Measurements from ENCODE around the gene RHOA. TPM values are rescaled to one million over a fixed set of nuclear protein-coding genes. Genes with fewer than 3 reads are reported as not detected.

The RHOA gene
- total and polyA plus RNA-seq, 2 of the 13 experiments (the other 11 are each of a cell fraction or from before 2014, with no cell fraction given) = 131 to 177 TPM

DNA sequence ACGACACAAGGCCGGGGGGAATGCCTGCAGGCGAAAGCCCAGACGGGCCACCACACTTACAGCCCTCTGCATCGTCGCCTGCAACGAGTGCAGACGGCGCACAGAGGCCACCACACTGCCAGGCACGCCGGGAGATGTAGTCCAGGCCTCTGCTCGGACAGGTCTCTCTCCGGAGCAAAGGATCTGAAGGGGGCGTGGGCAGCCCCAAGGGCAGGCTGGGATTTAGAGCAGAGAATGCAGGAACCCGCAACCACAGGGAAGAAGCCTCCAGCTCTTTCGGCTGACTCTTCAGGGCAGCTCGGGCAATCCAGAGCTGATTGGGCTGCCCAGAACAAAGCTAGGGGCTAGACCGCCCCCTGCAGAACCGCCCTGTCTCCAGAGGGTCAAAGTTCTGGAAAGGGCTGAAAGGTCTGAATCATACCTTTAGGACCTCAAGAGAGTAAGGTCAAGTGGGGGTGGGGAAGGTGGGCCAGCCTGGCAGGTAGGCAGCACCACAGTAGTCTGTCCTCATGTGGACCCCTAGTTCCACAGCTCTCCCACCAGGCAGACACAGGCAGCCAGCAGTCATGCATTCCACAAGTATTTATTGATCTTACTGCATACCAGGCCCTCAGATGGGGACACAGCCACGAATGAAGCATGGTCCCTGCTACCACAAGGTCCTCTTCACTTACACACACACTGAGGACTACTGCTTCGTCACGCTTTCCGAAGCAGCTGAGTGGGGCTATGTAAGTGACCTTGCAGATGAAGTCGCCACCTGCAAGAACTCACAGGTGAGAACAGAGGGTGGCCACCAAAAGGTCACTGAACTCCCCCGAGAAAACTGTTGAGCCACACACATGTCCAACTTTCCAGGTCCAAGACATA is 10.8 kb upstream of the RHOA start, which contains the start of gene AMT (continued):
- TF ChIP-seq, protein P1, sequence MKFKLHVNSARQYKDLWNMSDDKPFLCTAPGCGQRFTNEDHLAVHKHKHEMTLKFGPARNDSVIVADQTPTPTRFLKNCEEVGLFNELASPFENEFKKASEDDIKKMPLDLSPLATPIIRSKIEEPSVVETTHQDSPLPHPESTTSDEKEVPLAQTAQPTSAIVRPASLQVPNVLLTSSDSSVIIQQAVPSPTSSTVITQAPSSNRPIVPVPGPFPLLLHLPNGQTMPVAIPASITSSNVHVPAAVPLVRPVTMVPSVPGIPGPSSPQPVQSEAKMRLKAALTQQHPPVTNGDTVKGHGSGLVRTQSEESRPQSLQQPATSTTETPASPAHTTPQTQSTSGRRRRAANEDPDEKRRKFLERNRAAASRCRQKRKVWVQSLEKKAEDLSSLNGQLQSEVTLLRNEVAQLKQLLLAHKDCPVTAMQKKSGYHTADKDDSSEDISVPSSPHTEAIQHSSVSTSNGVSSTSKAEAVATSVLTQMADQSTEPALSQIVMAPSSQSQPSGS (CRISPR knock-in tag; IDR thresholded peaks at IDR 0.05) = no peak
- no peak for TF ChIP-seq ZNF7 (CRISPR knock-in tag; IDR thresholded peaks at IDR 0.05)
- no peak for TF ChIP-seq ERF (CRISPR knock-in tag; IDR thresholded peaks at IDR 0.05)
- TF ChIP-seq, protein P2, sequence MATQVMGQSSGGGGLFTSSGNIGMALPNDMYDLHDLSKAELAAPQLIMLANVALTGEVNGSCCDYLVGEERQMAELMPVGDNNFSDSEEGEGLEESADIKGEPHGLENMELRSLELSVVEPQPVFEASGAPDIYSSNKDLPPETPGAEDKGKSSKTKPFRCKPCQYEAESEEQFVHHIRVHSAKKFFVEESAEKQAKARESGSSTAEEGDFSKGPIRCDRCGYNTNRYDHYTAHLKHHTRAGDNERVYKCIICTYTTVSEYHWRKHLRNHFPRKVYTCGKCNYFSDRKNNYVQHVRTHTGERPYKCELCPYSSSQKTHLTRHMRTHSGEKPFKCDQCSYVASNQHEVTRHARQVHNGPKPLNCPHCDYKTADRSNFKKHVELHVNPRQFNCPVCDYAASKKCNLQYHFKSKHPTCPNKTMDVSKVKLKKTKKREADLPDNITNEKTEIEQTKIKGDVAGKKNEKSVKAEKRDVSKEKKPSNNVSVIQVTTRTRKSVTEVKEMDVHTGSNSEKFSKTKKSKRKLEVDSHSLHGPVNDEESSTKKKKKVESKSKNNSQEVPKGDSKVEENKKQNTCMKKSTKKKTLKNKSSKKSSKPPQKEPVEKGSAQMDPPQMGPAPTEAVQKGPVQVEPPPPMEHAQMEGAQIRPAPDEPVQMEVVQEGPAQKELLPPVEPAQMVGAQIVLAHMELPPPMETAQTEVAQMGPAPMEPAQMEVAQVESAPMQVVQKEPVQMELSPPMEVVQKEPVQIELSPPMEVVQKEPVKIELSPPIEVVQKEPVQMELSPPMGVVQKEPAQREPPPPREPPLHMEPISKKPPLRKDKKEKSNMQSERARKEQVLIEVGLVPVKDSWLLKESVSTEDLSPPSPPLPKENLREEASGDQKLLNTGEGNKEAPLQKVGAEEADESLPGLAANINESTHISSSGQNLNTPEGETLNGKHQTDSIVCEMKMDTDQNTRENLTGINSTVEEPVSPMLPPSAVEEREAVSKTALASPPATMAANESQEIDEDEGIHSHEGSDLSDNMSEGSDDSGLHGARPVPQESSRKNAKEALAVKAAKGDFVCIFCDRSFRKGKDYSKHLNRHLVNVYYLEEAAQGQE (IDR thresholded peaks at IDR 0.05; ENCODE audit: borderline replicate concordance in 1 of 2, low read depth in 1 of 2, low read length in 2 of 2) = no peak; a peak in 1 of 4 replicates
- peak; percentile 82 for TF ChIP-seq SAP130 (CRISPR knock-in tag; IDR thresholded peaks at IDR 0.05; ENCODE audit: low read depth)
- no peak for TF ChIP-seq RFXANK (CRISPR knock-in tag; IDR thresholded peaks at IDR 0.05)
- TF ChIP-seq, protein P3, sequence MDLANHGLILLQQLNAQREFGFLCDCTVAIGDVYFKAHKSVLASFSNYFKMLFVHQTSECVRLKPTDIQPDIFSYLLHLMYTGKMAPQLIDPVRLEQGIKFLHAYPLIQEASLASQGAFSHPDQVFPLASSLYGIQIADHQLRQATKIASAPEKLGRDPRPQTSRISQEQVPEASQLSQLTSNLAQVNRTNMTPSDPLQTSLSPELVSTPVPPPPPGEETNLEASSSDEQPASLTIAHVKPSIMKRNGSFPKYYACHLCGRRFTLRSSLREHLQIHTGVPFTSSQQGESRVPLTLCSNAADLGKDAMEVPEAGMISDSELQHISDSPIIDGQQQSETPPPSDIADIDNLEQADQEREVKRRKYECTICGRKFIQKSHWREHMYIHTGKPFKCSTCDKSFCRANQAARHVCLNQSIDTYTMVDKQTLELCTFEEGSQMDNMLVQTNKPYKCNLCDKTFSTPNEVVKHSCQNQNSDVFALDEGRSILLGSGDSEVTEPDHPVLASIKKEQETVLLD (CRISPR knock-in tag; IDR thresholded peaks at IDR 0.05; ENCODE audit: low read depth) = no peak
- TF ChIP-seq ZNF350 (CRISPR knock-in tag; IDR thresholded peaks at IDR 0.05; ENCODE audit: borderline replicate concordance, low read depth) = peak; percentile 57; the same call in 1 of the 2 replicates
- TF ChIP-seq DNMT1 (CRISPR knock-in tag; IDR thresholded peaks at IDR 0.05) = no peak
- no peak for TF ChIP-seq MIER2 (CRISPR knock-in tag; IDR thresholded peaks at IDR 0.05)
- peak; percentile 55; the same call in 1 of the 2 replicates for TF ChIP-seq ZNF264 (CRISPR knock-in tag; IDR thresholded peaks at IDR 0.05)
- no peak for TF ChIP-seq HDAC6 (IDR thresholded peaks at IDR 0.05; ENCODE audit: low read depth, low read length)
- TF ChIP-seq ZNF607 (CRISPR knock-in tag; IDR thresholded peaks at IDR 0.05; ENCODE audit: borderline replicate concordance) = no peak
- TF ChIP-seq ZNF644 (CRISPR knock-in tag; IDR thresholded peaks at IDR 0.05; ENCODE audit: low read depth) = no peak
- TF ChIP-seq ZNF510 (CRISPR knock-in tag; IDR thresholded peaks at IDR 0.05; ENCODE audit: low read depth) = no peak
- TF ChIP-seq NFYB (CRISPR knock-in tag; IDR thresholded peaks at IDR 0.05) = no peak
- TF ChIP-seq ZNF34 (CRISPR knock-in tag; IDR thresholded peaks at IDR 0.05; ENCODE audit: borderline replicate concordance) = 0 out of 2 replicates have a peak, but pooled peaks have one; percentile 77
- TF ChIP-seq, protein P4, sequence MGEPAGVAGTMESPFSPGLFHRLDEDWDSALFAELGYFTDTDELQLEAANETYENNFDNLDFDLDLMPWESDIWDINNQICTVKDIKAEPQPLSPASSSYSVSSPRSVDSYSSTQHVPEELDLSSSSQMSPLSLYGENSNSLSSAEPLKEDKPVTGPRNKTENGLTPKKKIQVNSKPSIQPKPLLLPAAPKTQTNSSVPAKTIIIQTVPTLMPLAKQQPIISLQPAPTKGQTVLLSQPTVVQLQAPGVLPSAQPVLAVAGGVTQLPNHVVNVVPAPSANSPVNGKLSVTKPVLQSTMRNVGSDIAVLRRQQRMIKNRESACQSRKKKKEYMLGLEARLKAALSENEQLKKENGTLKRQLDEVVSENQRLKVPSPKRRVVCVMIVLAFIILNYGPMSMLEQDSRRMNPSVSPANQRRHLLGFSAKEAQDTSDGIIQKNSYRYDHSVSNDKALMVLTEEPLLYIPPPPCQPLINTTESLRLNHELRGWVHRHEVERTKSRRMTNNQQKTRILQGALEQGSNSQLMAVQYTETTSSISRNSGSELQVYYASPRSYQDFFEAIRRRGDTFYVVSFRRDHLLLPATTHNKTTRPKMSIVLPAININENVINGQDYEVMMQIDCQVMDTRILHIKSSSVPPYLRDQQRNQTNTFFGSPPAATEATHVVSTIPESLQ (CRISPR knock-in tag; conservative IDR thresholded peaks at IDR 0.05) = no peak
- peak; percentile 79 for TF ChIP-seq AGO1 (IDR thresholded peaks at IDR 0.05; ENCODE audit: low read depth, low read length, poor library complexity, severe bottlenecking)
- no peak; the same call in 1 of the 2 replicates for TF ChIP-seq CEBPB (IDR thresholded peaks at IDR 0.05; ENCODE audit: borderline replicate concordance, low read depth, low read length)
- TF ChIP-seq GATA4 (IDR thresholded peaks at IDR 0.05; ENCODE audit: borderline replicate concordance, low read depth) = no peak
- TF ChIP-seq TAF1 (CRISPR knock-in tag; IDR thresholded peaks at IDR 0.05) = no peak
